Skeletal muscle tissue (tissue), 4 donors: Measurements from ENCODE around the gene NKX1-2. TPM values are rescaled to one million over a fixed set of nuclear protein-coding genes. Genes with fewer than 3 reads are reported as not detected.
"Not testable (repeated sequence)": the region's sequence is repeated elsewhere in the genome, so short reads cannot be mapped to it uniquely, and the experiment has no call there.

ENCODE experiments used
- H3K27ac ChIP-seq: one replicate; pipeline ENCODE4 v1.7.0; 2013; ENCODE audit warnings: mild to moderate bottlenecking, low read depth, low read length, inconsistent platforms
- H3K27me3 ChIP-seq, 3 donors: one replicate each; pipeline ENCODE4 v1.7.0; 2013; ENCODE audit warnings: low read length in 3 of 3; ENCODE audit not compliant: control insufficient read depth in 3 of 3, insufficient read depth in 3 of 3
- H3K36me3 ChIP-seq, 3 donors: one replicate each; pipeline ENCODE4 v1.7.0; 2013; ENCODE audit warnings: low read length in 3 of 3; ENCODE audit not compliant: control insufficient read depth in 3 of 3, insufficient read depth in 3 of 3
- H3K4me1 ChIP-seq, 3 donors: one replicate each; pipeline ENCODE4 v1.7.0; 2013; ENCODE audit warnings: low read length in 3 of 3, mild to moderate bottlenecking in 3 of 3; ENCODE audit not compliant: control insufficient read depth in 3 of 3, insufficient read depth in 3 of 3
- H3K4me3 ChIP-seq, 3 donors: one replicate each; pipeline ENCODE4 v1.7.0; 2013; ENCODE audit warnings: low read length in 3 of 3
- H3K9ac ChIP-seq, 3 donors: one replicate each; pipeline ENCODE4 v1.7.0; 2013; ENCODE audit warnings: low read length in 3 of 3, mild to moderate bottlenecking in 3 of 3, moderate library complexity in 2 of 3, low read depth in 1 of 3
- H3K9me3 ChIP-seq, 3 donors: one replicate each; pipeline ENCODE4 v1.7.0; 2013; ENCODE audit warnings: low read length in 3 of 3; ENCODE audit not compliant: control insufficient read depth in 3 of 3
- total RNA-seq: library from RNA; depleted of rRNA; stranded (reverse); fragments of >200 nt; gene quantifications from one replicate; pipeline ENCODE4 v1.2.3, GENCODE V29; 2014
- donor health status: Osteomylitis.

The NKX1-2 gene
- total RNA-seq, 1 donor from 2014 or later: not detected

GRCh38 chr10:124436191-124436638, 13.6 kb downstream of the NKX1-2 start:
- no peaks in the 10 kb centered on the region for H3K27me3 ChIP-seq
- no peaks in the 10 kb centered on the region for H3K36me3 ChIP-seq
- H3K4me3 ChIP-seq: no peak overlapping the region
- no peak overlapping the region for H3K9ac ChIP-seq
- H3K27ac ChIP-seq: no peak overlapping the region
- no peaks in the 10 kb centered on the region for H3K9me3 ChIP-seq
- H3K4me1 ChIP-seq: no peaks in the 10 kb centered on the region

DNA sequence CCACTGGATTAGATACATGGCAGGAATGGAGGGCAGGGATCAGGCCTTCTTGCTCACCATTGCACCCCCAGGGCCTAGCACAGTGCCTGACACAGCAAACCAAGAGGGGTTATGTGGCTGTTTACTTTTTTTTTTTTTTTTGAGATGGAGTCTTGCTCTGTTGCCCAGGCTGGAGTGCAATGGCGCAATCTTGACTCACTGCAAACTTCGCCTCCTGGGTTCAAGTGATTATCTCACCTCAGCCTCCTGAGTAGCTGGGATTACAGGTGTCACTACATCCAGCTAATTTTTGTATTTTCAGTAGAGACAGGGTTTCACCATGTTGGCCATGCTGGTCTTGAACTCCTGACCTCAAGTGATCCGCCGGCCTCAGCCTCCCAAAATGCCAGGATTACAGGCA, 14.2 kb downstream of the NKX1-2 start:
- H3K9me3 ChIP-seq, H3K27ac ChIP-seq, H3K36me3 ChIP-seq, H3K9ac ChIP-seq, H3K4me3 ChIP-seq, H3K4me1 ChIP-seq, H3K27me3 ChIP-seq: not testable (repeated sequence)

- Histone ChIP-seq H3K4me3 (no peak overlapping the region), H3K27ac (no peak overlapping the region), H3K27me3 (peaks cover 0 to 2% (median 0%) of the 10 kb centered on the region in 3 donors), H3K9ac (no peak overlapping the region), H3K36me3 (no peaks in the 10 kb centered on the region), H3K4me1 (no peaks in the 10 kb centered on the region), H3K9me3 (no peaks in the 10 kb centered on the region)
Observed at GRCh38 chr10:124433461-124433860, 16.4 kb downstream of the NKX1-2 start.

DNA sequence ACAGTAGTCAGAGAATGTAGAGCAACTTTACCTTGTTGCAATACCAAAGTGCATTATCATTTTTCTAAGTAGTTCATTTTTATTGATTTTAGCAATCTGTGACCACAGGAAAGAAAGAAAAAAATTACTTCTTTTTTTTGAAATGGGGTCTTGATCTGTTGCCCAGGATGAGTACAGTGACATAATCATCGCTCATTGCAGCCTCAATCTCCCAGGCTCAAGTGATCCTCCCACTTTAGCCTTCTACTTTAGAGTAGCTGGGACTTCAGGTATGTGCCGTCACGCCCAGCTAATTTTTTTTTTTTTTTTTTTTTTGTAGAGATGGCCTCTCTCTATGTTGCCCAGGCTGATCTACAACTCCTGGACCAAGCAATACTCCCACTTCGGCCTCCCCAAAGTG, 19.8 kb downstream of the NKX1-2 start:
- no peak overlapping the region for H3K4me3 ChIP-seq

GRCh38 chr10:124429576-124429975, 20.3 kb downstream of the NKX1-2 start:
- H3K27ac ChIP-seq: no peak overlapping the region
- peaks cover 0 to 6% (median 5%) of the 10 kb centered on the region in 3 donors for H3K27me3 ChIP-seq
- no peaks in the 10 kb centered on the region for H3K36me3 ChIP-seq
- H3K4me3 ChIP-seq: no peak overlapping the region
- no peak overlapping the region for H3K9ac ChIP-seq
- H3K9me3 ChIP-seq: no peaks in the 10 kb centered on the region
- no peaks in the 10 kb centered on the region for H3K4me1 ChIP-seq

More for the DNA sequence above, 19.8 kb downstream of the NKX1-2 start:
- H3K9me3 ChIP-seq: no peaks in the 10 kb centered on the region
- peaks cover 0 to 6% (median 5%) of the 10 kb centered on the region in 3 donors for H3K27me3 ChIP-seq
- H3K36me3 ChIP-seq: no peaks in the 10 kb centered on the region
- no peak overlapping the region for H3K9ac ChIP-seq
- H3K27ac ChIP-seq: no peak overlapping the region
- H3K4me1 ChIP-seq: no peaks in the 10 kb centered on the region

GRCh38 chr10:124428207-124428777, 21.5 kb downstream of the NKX1-2 start:
- Histone ChIP-seq H3K27me3 (peaks cover 2 to 13% (median 6%) of the 10 kb centered on the region in 3 donors), H3K4me1 (no peaks in the 10 kb centered on the region), H3K36me3 (no peaks in the 10 kb centered on the region), H3K9ac (no peak overlapping the region), H3K9me3 (no peaks in the 10 kb centered on the region), H3K27ac (no peak overlapping the region), H3K4me3 (no peak overlapping the region)

- Histone ChIP-seq H3K27ac (no peak overlapping the region), H3K4me1 (no peaks in the 10 kb centered on the region), H3K9me3 (no peaks in the 10 kb centered on the region), H3K36me3 (no peaks in the 10 kb centered on the region), H3K9ac (no peak overlapping the region), H3K4me3 (no peak overlapping the region), H3K27me3 (peaks cover 6 to 13% (median 9%) of the 10 kb centered on the region in 3 donors)
Observed at GRCh38 chr10:124425227-124425962, 24.4 kb downstream of the NKX1-2 start.

DNA sequence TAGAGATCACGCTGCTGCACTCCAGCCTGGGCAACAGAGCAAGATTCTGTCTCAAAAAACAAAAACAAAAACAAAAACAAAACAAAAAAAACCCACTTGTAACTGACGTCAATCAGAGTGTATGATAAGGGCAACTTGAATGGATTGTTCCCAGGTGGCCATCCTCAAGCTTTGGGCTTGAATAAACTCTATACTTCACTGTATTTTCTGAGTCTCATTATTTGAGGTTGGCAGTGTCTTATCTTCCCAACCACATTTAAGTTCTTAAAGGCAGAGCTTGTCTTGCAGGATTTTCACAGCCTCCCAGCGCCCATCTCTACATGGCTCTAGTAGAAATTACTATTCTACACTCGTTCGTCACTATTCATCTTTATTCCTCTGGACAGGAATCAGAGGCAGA, 26.0 kb downstream of the NKX1-2 start:
- no peaks in the 10 kb centered on the region for H3K36me3 ChIP-seq
- H3K27ac ChIP-seq: no peak overlapping the region
- peaks cover 4 to 15% (median 13%) of the 10 kb centered on the region in 3 donors for H3K27me3 ChIP-seq

DNA sequence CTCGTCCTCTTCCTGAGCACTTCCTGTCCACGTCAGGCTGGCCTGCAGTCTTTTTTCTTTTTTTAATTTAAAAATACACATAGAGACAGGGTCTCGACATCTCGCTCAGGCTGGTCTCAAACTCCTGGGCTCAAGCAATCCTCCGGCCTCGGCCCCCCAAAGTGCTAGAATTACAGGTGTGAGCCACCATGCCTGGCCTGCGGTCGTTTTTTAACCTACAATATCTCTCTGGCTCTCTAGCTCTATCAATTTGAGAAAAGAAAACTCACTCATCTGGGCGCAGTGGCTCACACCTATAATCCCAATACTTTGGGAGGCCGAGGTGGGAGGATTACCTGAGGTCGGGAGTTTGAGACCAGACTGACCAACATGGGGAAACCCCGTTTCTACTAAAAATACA, 27.1 kb downstream of the NKX1-2 start:
- no peak overlapping the region for H3K4me3 ChIP-seq
- peaks cover 0 to 15% (median 13%) of the 10 kb centered on the region in 3 donors for H3K27me3 ChIP-seq
- H3K4me1 ChIP-seq: peaks cover 3 to 6% (median 4%) of the 10 kb centered on the region in 3 donors
- H3K9me3 ChIP-seq: no peaks in the 10 kb centered on the region
- no peak overlapping the region for H3K9ac ChIP-seq
- no peaks in the 10 kb centered on the region for H3K36me3 ChIP-seq
- no peak overlapping the region for H3K27ac ChIP-seq

More for the DNA sequence above, 26.0 kb downstream of the NKX1-2 start:
- H3K4me1 ChIP-seq: peaks cover 3 to 4% (median 4%) of the 10 kb centered on the region in 3 donors
- no peaks in the 10 kb centered on the region for H3K9me3 ChIP-seq
- H3K9ac ChIP-seq: no peak overlapping the region
- H3K4me3 ChIP-seq: no peak overlapping the region

GRCh38 chr10:124420254-124420653, 29.6 kb downstream of the NKX1-2 start:
- H3K36me3 ChIP-seq: no peaks in the 10 kb centered on the region
- peaks cover 0 to 15% (median 7%) of the 10 kb centered on the region in 3 donors for H3K27me3 ChIP-seq
- H3K4me1 ChIP-seq: peaks cover 18 to 22% (median 21%) of the 10 kb centered on the region in 3 donors
- H3K9ac ChIP-seq: no peak overlapping the region
- H3K27ac ChIP-seq: no peak overlapping the region
- H3K9me3 ChIP-seq: no peaks in the 10 kb centered on the region
- no peak overlapping the region for H3K4me3 ChIP-seq
